ENCODE data around the gene PXN.
"Not testable (repeated sequence)": the region's sequence is repeated elsewhere in the genome, so short reads cannot be mapped to it uniquely, and the experiment has no call there.

PXN gene

DNA sequence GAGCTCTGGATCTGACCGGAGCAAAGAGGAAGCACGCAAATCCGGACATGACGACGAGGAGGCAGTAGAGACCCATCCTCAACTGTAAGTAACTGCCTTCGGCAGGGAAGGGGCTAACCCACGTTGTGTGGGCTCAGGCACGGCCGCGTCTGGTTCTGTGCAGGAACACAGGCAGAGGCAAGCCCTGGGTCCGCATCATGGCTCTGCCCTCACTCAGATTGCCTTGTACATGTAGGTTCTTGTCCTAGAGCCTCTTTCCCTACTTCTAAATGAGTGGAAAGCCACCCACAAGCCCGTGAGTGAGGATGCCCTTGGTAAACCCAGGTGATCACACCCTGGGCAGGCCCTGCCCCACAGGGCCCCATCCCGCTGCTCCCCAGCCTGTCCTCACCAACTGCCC, 55.7 kb downstream of the PXN start:
- no peak for DNase-seq (ENCODE audit: low spot score)

GRCh38 chr12:120207227-120207626, 58.3 kb downstream of the PXN start:
- DNase-seq (ENCODE audit: low spot score), result no peak

DNA sequence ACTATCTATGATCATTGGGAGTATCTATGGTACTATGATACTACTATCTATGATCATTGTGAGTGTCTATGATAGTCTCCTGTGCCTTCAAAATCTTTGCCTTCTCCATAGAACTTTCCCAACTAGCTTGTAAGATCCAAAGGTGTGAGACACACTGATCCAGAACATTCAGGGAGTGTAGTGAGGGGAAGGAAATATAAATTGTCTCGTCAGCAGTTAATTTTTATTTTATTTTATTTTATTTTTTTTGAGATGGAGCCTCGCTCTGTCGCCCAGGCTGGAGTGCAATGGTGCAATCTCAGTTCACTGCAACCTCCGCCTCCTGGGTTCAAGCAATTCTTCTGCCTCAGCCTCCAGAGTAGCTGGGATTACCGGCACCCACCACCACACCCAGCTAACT, 58.7 kb downstream of the PXN start:
- not testable (repeated sequence) for DNase-seq (ENCODE audit: low spot score)

DNA sequence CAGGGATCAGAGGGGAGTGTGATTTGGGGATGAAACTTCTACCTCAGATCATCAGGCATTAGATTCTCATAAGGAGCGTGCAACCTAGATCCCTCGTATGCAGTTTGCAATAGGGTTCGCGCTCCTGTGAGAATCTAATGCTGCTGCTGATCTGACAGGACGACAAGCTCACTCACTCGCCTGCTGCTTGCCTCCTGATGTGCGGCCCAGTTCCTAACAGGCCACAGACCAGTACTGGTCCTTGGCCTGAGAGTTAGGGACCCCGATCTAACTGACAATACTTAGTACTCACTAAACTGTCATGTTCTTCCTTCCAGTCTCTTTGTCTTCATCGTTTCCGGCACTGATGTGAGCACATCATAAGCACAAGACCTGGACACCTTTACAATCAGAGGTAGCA, 59.3 kb downstream of the PXN start:
- DNase-seq (ENCODE audit: low spot score), result no peak

DNA sequence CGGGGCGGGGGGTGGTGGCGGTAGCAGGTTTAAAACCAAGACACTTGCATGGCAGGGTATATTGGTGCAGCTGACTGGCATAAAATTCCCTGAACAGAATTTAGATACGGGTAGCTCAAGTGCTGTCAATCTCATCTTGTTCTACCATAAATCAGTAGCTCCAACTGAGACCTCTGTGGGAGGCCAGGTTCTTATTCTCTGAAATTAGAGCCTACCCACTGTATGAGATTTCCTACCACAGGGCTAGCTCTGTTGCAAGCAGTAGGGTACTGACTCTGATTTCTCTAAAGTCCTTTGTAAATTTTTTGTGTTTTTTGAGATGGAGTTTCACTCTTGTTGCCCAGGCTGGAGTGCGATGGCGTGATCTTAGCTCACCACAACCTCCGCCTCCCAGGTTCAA, 61.4 kb downstream of the PXN start:
- DNase-seq (ENCODE audit: low spot score), result no peak

GRCh38 chr12:120200364-120200800, 65.1 kb downstream of the PXN start:
- DNase-seq (ENCODE audit: low spot score), result no peak

DNA sequence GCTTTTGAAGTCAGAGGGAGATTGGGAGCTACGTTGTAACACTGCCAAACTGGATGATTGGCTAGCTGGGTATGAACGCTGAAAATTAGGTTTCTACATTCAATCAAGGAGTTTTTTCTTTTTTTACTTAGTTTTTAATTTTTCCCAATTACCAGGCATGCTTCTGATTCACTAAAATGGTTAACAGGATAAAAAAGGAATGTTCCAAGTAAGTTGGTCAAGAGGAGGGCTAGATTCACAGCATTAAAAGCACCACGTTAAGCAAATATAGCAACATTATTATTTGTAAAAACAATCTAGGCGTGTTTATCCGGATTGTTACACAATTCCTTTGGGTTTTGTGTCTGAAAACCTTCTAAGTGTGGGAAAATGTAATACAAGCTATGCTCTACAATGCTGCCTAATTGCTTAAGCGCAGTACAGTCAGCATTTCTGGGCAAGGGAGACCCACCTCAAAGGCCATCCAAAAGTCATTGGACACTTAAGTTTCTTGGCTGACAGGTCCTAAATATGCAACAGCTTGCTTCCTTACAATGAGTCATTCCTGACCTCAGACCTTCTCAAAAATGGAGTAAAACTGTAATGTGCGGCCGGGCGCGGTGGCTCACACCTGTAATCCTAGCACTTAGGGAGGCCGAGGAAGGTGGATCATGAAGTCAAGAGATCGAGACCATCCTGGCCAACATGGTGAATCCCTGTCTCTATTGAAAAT, 65.8 kb downstream of the PXN start:
- no peak for DNase-seq (ENCODE audit: low spot score)

GRCh38 chr12:120199025-120199424, 66.5 kb downstream of the PXN start:
- DNase-seq (ENCODE audit: low spot score), result no peak

- no peak for DNase-seq (ENCODE audit: low spot score)
Measured at GRCh38 chr12:120197542-120197887, 68.0 kb downstream of the PXN start.

- DNase-seq (ENCODE audit: low spot score), result not testable (repeated sequence)
Measured at GRCh38 chr12:120196817-120197541, 68.6 kb downstream of the PXN start.

DNA sequence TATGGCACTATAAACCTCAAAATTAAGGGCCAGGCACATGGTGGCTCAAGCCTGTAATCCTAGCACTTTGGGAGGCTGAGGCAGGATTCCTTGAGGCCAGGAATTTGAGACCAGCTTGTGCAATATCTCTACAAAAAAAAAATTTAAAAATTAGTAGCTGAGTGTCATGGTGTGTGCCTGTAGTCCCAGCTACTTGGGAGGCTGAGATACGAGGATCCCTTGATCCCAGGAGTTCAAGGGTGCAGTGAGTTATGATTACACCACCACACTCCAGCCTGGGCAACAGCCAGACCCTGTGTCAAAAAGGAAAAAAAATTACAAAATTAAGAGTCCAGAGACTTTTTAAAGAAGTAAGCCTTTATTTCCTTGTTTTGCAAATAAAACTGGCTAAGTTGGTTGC, 69.2 kb downstream of the PXN start:
- no peak for DNase-seq (ENCODE audit: low spot score)

DNA sequence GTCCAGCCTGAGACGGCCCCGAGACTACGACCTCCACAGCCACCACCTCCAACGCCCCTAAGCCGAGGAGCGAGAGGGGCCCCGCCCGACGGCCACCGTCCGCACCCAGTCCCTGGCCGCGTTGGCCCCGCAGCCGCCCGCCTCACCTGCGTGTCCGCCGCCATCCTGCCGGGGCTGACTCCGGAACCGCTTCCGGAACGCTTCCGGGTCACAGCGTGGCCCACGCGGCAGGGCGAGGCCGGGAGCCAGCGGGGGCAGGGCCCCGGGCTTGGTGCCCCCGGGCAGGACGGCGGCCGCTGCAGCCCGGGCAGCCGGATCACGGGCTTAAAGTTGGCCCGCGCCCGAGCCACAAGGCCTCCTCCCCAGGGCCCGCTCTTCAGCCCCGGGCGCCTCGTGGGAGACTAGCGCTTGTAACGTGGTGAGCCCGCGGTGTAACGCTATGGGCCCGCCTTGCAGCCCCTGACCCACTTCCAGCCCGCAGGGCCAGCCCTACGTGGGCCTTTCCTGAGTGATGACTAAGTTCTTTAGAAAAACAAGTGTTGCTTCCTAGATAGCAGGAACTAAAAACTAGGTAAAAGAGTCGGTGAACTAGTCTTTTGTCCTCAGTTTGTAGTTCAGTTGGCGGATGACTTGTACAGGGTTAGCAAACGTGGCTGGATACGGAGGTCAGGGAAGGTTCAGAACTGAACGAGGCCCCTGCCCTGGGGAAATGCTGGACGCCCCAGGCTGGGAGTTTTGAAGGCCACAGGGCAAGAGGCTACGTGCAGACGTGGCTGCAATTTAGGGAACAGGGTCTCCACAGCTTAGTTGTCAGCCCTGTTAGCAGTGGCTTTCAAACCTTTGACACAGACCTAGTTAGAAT, 70.8 kb downstream of the PXN start, which contains the start of gene GCN1:
Gene GCN1, minus strand, starts transcription at position 182 of the 862 bp plus-strand sequence. Its CDS starts 18 bp downstream, at position 164.
- DNase-seq (ENCODE audit: low spot score), result peak; percentile 84

- DNase-seq (ENCODE audit: low spot score), result no peak
Measured at GRCh38 chr12:120194226-120194533, 71.3 kb downstream of the PXN start.

DNA sequence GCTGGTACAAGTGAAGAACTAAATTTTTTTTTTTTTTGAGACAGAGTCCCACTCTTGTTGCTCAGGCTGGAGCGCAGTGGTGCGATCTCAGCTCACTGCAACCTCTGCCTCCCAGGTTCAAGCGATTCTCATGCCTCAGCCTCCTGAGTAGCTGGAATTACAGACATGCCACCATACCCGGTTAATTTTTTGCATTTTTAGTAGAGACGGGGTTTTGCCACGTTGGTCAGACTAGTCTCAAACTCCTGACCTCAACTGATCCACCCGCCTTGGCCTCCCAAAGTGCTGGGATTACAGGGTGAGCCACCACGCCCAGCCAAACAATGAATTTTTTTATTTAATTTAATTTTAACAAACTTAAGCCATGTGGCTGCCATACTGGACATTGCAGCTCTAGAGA, 72.2 kb downstream of the PXN start:
- DNase-seq (ENCODE audit: low spot score), result not testable (repeated sequence)

DNA sequence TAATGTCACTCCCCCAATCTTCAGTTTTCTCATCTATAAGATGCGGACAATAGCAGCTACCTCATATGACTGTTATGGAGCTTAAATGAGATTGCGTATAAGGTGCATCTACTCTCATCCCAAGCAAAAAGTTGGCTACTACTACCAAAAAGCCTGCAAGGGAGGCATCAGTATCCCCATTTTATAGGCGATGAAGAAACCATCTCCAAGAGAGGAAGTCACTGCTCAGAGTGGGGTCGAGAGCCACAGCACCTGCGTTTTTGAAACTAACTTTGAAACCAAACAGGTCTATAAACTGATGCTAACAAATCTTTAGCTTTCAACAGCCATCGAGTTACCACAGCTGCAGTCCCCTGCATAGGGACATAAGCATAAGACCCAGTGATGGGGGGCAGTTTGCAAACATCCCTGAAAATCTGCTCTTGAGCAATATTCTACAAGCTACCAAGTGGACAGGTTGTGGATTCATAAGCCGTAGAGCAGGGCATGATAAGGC, 74.5 kb downstream of the PXN start:
- DNase-seq (ENCODE audit: low spot score), result no peak

DNA sequence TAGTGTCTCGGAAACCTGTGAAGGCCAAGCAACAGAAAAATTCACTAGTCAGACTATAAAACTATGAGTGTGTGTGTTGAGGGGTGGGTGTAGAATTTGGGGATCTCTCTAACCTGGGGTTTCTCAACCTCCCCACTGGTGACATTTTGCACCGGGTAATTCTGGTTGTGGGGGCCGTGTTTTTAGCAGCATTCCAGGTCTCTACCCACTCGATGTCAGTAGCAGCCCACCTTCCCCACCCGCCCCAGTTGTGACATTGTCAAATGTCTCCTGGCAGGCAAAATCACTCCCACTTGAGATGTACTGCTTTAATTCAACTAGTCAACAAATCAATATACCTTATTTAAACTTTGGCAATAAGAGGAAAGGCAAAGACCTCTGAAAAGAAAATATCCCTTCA, 75.1 kb downstream of the PXN start:
- DNase-seq (ENCODE audit: low spot score), result no peak

GRCh38 chr12:120186654-120187053, 78.9 kb downstream of the PXN start:
- no peak for DNase-seq (ENCODE audit: low spot score)

DNA sequence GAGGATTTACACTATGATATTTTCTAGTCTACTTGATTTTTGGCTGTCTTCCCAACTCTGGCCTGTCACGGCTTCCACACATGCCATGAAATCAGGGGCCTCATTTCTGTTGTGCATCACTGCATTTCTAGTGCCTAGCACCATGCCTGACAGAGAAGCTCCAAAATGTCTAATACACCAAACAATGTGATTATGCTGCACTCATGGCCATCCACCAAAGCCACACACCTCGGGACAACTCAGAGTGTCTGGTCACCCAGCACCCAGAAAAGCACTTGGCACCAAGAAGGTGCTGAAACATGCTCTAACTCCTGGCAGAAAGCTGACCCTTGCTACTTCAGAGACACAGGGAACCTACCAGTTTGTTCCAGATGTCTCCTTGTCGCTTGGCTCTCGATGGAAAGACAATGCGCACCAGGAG, 82.3 kb downstream of the PXN start:
- DNase-seq (ENCODE audit: low spot score), result no peak

DNA sequence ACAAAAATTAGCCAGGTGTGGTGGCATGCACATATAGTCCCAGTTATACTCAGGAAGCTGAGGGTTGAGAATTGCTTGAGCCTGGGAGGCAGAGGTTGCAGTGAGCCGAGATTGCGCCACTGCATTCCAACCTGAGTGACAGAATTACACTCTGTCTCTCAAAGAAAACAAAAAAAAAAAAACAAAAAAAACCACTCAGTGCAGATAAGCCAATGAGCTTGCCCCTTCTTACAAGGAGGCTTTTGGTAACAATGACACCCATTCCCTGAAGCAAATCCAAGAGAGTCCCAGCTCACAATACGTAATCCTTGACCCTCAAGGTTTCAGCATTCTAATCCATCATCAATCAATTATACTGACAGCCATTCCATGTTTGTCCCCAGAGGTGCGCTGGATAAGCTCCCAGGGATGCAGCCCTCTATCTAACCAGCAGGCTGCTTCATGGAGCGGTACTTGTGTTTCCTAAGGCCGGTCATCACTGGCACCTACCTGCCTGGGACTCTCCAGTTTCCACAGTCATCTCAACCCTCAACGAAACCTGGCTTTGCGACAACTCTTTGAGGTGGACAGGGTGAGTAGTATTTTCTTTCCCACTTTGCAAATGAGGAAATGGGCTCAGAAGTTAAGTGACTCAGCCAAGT, 83.4 kb downstream of the PXN start:
- no peak for DNase-seq (ENCODE audit: low spot score)

- no peak for DNase-seq (ENCODE audit: low spot score)
Measured at GRCh38 chr12:120180975-120181374, 84.6 kb downstream of the PXN start.

DNA sequence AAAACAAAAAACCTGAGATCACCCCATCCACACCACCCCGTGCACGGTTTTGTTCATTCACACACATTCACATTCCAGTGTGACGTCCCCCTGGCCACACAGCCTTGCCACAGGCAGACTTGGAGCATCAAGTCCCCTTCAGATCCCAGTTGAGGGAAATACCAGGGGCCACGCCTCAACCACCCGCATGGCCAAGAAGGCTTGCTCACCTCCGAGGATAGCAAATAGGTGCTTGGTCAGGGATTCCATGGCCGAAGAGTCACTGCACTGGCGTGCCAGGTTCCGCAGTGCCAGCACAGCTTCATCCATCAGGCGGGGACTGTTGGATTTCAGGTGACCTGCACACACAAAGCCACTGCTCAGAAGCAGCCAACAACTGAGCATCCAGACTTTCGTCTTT, 90.0 kb downstream of the PXN start:
- no peak for DNase-seq (ENCODE audit: low spot score)

- DNase-seq (ENCODE audit: low spot score), result no peak
Measured at GRCh38 chr12:120175062-120175461, 90.5 kb downstream of the PXN start.

All from Ammon's horn (tissue), 1 donor.